IMR-90 (cell line): ENCODE data around the gene POMGNT1. TPM values are rescaled to one million over a fixed set of nuclear protein-coding genes. Genes with fewer than 3 reads are reported as not detected.

Experiments
- ATAC-seq: fragments of 200-7000 bp; cut with Tn5 transposase; 2 replicates; pipeline ENCODE4 v1.9.1; 2020; ENCODE audit warnings: low read depth, mild to moderate bottlenecking, moderate library complexity
- BruUV-seq: library from RNA; stranded (reverse); fragments of 400-500 nt; replicated peaks from 2 replicates; lab custom pipeline; 2021; lab: Mats Ljungman, UMichigan
- CTCF ChIA-PET: fragments of 300-600 bp; formaldehyde crosslinking; extraction: SDS; loops from one replicate; lab custom pipeline; 2021; ENCODE audit warnings: antibody characterized with exemption; lab: Yijun Ruan, JAX
- POLR2A ChIA-PET: fragments of 300-600 bp; sonication (Branson Sonifier 250); formaldehyde crosslinking; loops from one replicate; lab custom pipeline; 2022; ENCODE audit warnings: antibody characterized with exemption; ENCODE audit not compliant: unreplicated experiment; lab: Charles Lee
- DNase-seq: peaks from one replicate; pipeline ENCODE4 v3.0.0; 2013
- H2AFZ ChIP-seq: replicated peaks from 2 replicates; pipeline ENCODE3; 2013; ENCODE audit warnings: low read length, mild to moderate bottlenecking; ENCODE audit not compliant: poor library complexity
- H2AK5ac ChIP-seq: 2 replicates; pipeline ENCODE4 v1.6.1; 2013; ENCODE audit warnings: low read depth, low read length, inconsistent platforms
- H2AK9ac ChIP-seq: replicated peaks from 2 replicates; pipeline ENCODE3; 2013; ENCODE audit warnings: mild to moderate bottlenecking, low read depth, low read length, moderate library complexity; ENCODE audit not compliant: poor library complexity
- H2BK120ac ChIP-seq: 2 replicates; pipeline ENCODE4 v1.6.1; 2013; ENCODE audit warnings: low read depth, low read length, inconsistent platforms
- H2BK15ac ChIP-seq: 3 replicates; pipeline ENCODE4 v1.6.1; 2013; ENCODE audit warnings: low read depth, low read length, inconsistent platforms
- H2BK20ac ChIP-seq: 2 replicates; pipeline ENCODE4 v1.6.1; 2013; ENCODE audit warnings: low read depth, mild to moderate bottlenecking, inconsistent platforms, low read length, moderate library complexity
- H2BK5ac ChIP-seq: 2 replicates; pipeline ENCODE4 v1.6.1; 2013; ENCODE audit warnings: mild to moderate bottlenecking, low read depth, low read length, inconsistent platforms; ENCODE audit not compliant: poor library complexity, severe bottlenecking
- H3K14ac ChIP-seq: replicated peaks from 2 replicates; pipeline ENCODE4 v1.6.1; 2013; ENCODE audit warnings: low read depth, low read length, inconsistent platforms
- H3K18ac ChIP-seq: 2 replicates; pipeline ENCODE4 v1.6.1; 2013; ENCODE audit warnings: low read depth, low read length, control low read depth
- H3K23ac ChIP-seq: 2 replicates; pipeline ENCODE4 v1.6.1; 2013; ENCODE audit warnings: low read depth, low read length, inconsistent platforms
- H3K27ac ChIP-seq: 2 replicates; pipeline ENCODE4 v1.5.1; 2013; ENCODE audit warnings: mild to moderate bottlenecking, control low read depth, low read length; ENCODE audit not compliant: insufficient read depth
- H3K27me3 ChIP-seq: 2 replicates; pipeline ENCODE4 v1.6.1; 2013; ENCODE audit warnings: low read length; ENCODE audit not compliant: control insufficient read depth, insufficient read depth
- H3K36me3 ChIP-seq: 2 replicates; pipeline ENCODE4 v1.6.1; 2013; ENCODE audit warnings: low read length, mixed read lengths; ENCODE audit not compliant: control insufficient read depth, insufficient read depth
- H3K4ac ChIP-seq: 2 replicates; pipeline ENCODE4 v1.6.1; 2013; ENCODE audit warnings: low read depth, low read length, inconsistent platforms
- H3K4me1 ChIP-seq: 2 replicates; pipeline ENCODE4 v1.6.1; 2013; ENCODE audit warnings: low read length, mixed read lengths; ENCODE audit not compliant: control insufficient read depth, insufficient read depth
- H3K4me2 ChIP-seq: 2 replicates; pipeline ENCODE4 v1.6.1; 2013; ENCODE audit warnings: low read depth, mild to moderate bottlenecking, control low read depth, low read length, moderate library complexity
- H3K4me3 ChIP-seq: 2 replicates; pipeline ENCODE4 v1.5.1; 2013; ENCODE audit warnings: low read depth, mild to moderate bottlenecking, control low read depth, low read length, moderate library complexity; ENCODE audit not compliant: insufficient read depth
- H3K56ac ChIP-seq: 2 replicates; pipeline ENCODE4 v1.6.1; 2013; ENCODE audit warnings: low read length, inconsistent platforms; ENCODE audit not compliant: insufficient read depth; ENCODE audit errors: extremely low read depth
- H3K79me1 ChIP-seq, 2 experiments: 2 replicates each; pipeline ENCODE4 v1.6.1; 2013; ENCODE audit warnings: low read length in 2 of 2, inconsistent platforms in 1 of 2, low read depth in 1 of 2
- H3K9ac ChIP-seq: 2 replicates; pipeline ENCODE4 v1.6.1; 2013; ENCODE audit warnings: low read depth, low read length, control low read depth
- H3K9me1 ChIP-seq: 2 replicates; pipeline ENCODE4 v1.6.1; 2013; ENCODE audit warnings: low read length, inconsistent platforms; ENCODE audit not compliant: insufficient read depth
- H3K9me3 ChIP-seq: 2 replicates; pipeline ENCODE4 v1.6.1; 2013; ENCODE audit warnings: low read length; ENCODE audit not compliant: control insufficient read depth, insufficient read depth
- H4K20me1 ChIP-seq: 2 replicates; pipeline ENCODE4 v1.6.1; 2013; ENCODE audit warnings: low read length, inconsistent platforms; ENCODE audit not compliant: insufficient read depth
- H4K5ac ChIP-seq: 2 replicates; pipeline ENCODE4 v1.6.1; 2013; ENCODE audit warnings: mild to moderate bottlenecking, low read depth, low read length, control low read depth
- H4K8ac ChIP-seq, 2 experiments: 2 replicates each; pipeline ENCODE4 v1.6.1; 2013; ENCODE audit warnings: low read depth in 2 of 2, low read length in 2 of 2, control low read depth in 1 of 2, inconsistent platforms in 1 of 2
- H4K91ac ChIP-seq: 2 replicates; pipeline ENCODE4 v1.6.1; 2013; ENCODE audit warnings: low read depth, low read length, inconsistent platforms; ENCODE audit not compliant: insufficient read depth
- CEBPB ChIP-seq: IDR thresholded peaks from 2 replicates; pipeline ENCODE4 v1.6.1; 2012; ENCODE audit warnings: low read depth, low read length, improper control_type of control experiment
- FOS ChIP-seq: fragments of 150-350 bp; IDR thresholded peaks from 2 replicates; pipeline ENCODE4 v1.6.1; 2016; ENCODE audit warnings: low read depth, low read length
- NFE2L2 ChIP-seq: fragments of 150-350 bp; IDR thresholded peaks from 2 replicates; pipeline ENCODE4 v1.6.1; 2016; ENCODE audit warnings: low read depth, mild to moderate bottlenecking, low read length
- RAD21 ChIP-seq: IDR thresholded peaks from 2 replicates; pipeline ENCODE4 v1.6.1; 2012; ENCODE audit warnings: low read length, improper control_type of control experiment
- RFX5 ChIP-seq: IDR thresholded peaks from 2 replicates; pipeline ENCODE4 v1.8.0; 2012; ENCODE audit warnings: low read depth, mild to moderate bottlenecking, low read length, moderate library complexity
- SMC3 ChIP-seq: fragments of 150-350 bp; IDR thresholded peaks from 2 replicates; pipeline ENCODE4 v1.6.1; 2016; ENCODE audit warnings: low read depth, mild to moderate bottlenecking, antibody characterized with exemption, low read length, moderate library complexity
- WGBS, 2 experiments: methylation state at CpG; one replicate each; pipeline versions ENCODE4 v1.1.5 to v1.1.7; 2013; ENCODE audit warnings: missing lambda C conversion rate in 2 of 2; ENCODE audit not compliant: insufficient read length in 1 of 2; ENCODE audit errors: extremely low coverage in 2 of 2; 5-methylcytosine and 5-hydroxymethylcytosine counted together
- dilution Hi-C: fragments of 300-500 bp; cut with HindIII; formaldehyde crosslinking; loops from one replicate; pipeline ENCODE4 v1.14.3; 2018; ENCODE audit warnings: low sequenced_read_pairs; ENCODE audit not compliant: unreplicated experiment
- in situ Hi-C: fragments of 300-500 bp; cut with MboI; formaldehyde crosslinking; loops from 3 replicates; pipeline ENCODE4 v1.14.3; 2019; ENCODE audit warnings: low sequenced_read_pairs, inconsistent platforms, mixed read lengths
- intact Hi-C: fragments of 100-400 bp; cut with micrococcal nuclease; formaldehyde crosslinking; loops from 2 replicates; pipeline ENCODE4 v1.10.0; 2022
- microRNA-seq, 2 experiments: library from miRNA; stranded (forward) in 1 of 2; unstranded in 1 of 2; fragments of 10-50 nt in 1 of 2; fragments of <30 nt in 1 of 2; gene quantifications in 1 of 2; microRNA quantifications in 1 of 2; one replicate each; pipeline versions ENCODE3 to v1.1.0; 2013 to 2020; ENCODE audit not compliant: insufficient read depth in 1 of 2, insufficient read length in 1 of 2, unreplicated experiment in 1 of 2
- polyA plus RNA-seq, 3 experiments: library from polyadenylated mRNA; depleted of rRNA; stranded (reverse); fragments of >200 nt; gene quantifications; 2 replicates each; pipeline ENCODE4 v1.2.3, GENCODE V29; 2012; ENCODE audit warnings: low replicate concordance in 1 of 3
- small RNA-seq, 5 experiments: library from RNA; depleted of rRNA; stranded (forward); fragments of <200 nt; gene quantifications; one replicate each; pipeline ENCODE3, GENCODE V24; 2012
- total RNA-seq: library from RNA; depleted of rRNA; stranded (reverse); fragments of >200 nt; gene quantifications from 2 replicates; pipeline ENCODE4 v1.2.3, GENCODE V29; 2012; rRNA removed

POMGNT1 gene
- total and polyA plus RNA-seq, 2 of the 4 experiments (the other 2 are of a cell fraction) = 54.8 to 65.3 TPM

- in situ Hi-C loops = no loop called here
- BruUV-seq = no TSS peak
Measured at GRCh38 chr1:46148318-46148717, 49.9 kb downstream of the POMGNT1 start.

More at GRCh38 chr1:46148318-46148717, 49.9 kb downstream of the POMGNT1 start:
- CTCF ChIA-PET = no interaction called here
- no peak overlapping the region for H3K4me2 ChIP-seq
- no peak overlapping the region for H2AK5ac ChIP-seq
- H3K18ac ChIP-seq = no peak overlapping the region
- H3K27me3 ChIP-seq = peaks cover 2% of the 10 kb centered on the region
- no peaks in the 10 kb centered on the region; the same call in 1 of the 2 replicates for H3K4me1 ChIP-seq
- POLR2A ChIA-PET = no interaction called here
- dilution Hi-C loops = no loop called here
- no peaks in the 10 kb centered on the region for H3K9me3 ChIP-seq
- no peak overlapping the region for H2BK5ac ChIP-seq
- H3K4ac ChIP-seq = no peak overlapping the region
- H2BK15ac ChIP-seq = no peak overlapping the region
- no peak overlapping the region for H3K56ac ChIP-seq
- DNase-seq = no peak
- H3K14ac ChIP-seq = no peak overlapping the region
- no peaks in the 10 kb centered on the region for H3K79me1 ChIP-seq
- intact Hi-C loops = no loop called here
- no peak overlapping the region for H4K5ac ChIP-seq
- no peaks in the 10 kb centered on the region for H4K20me1 ChIP-seq
- ATAC-seq = no peak
- H4K91ac ChIP-seq = no peak overlapping the region
- no CpG with 5 or more reads among the region's 2 CpGs for WGBS, 2 experiments
- H3K9me1 ChIP-seq = no peaks in the 10 kb centered on the region
- no peak overlapping the region for H3K9ac ChIP-seq
- H2AK9ac ChIP-seq = no peak overlapping the region
- H2AFZ ChIP-seq = no peak overlapping the region
- H3K23ac ChIP-seq = no peak overlapping the region
- no peak overlapping the region for H4K8ac ChIP-seq
- no peak overlapping the region for H2BK20ac ChIP-seq
- H3K4me3 ChIP-seq = no peak overlapping the region
- TF ChIP-seq FOS (no peak), NFE2L2 (no peak), RAD21 (no peak), SMC3 (no peak), RFX5 (no peak), CEBPB (no peak)
- H3K36me3 ChIP-seq = no peaks in the 10 kb centered on the region
- H3K27ac ChIP-seq = no peak overlapping the region
- H2BK120ac ChIP-seq = no peak overlapping the region

Small RNAs within 50 kb of the gene (microRNA-seq; reads per million reads assigned to microRNA genes)
- gene AL672043.1 (ENCODE audit: insufficient read depth, insufficient read length) = not detected

Small RNAs within 50 kb of the gene (small RNA-seq; reads per million reads assigned to genes)
- gene AL672043.1 = 0 reads per million in 5 experiments

Other genes with a start within 250 kb of the POMGNT1 start
- 9.9 and 14.7 TPM in 2 replicates for gene PIK3R3, start 65.8 kb downstream of the POMGNT1 start, total RNA-seq
- gene PIK3R3, start 65.8 kb downstream of the POMGNT1 start, polyA plus RNA-seq (2012; rRNA removed) = 4.3 and 5.3 TPM in 2 replicates
- 0.18 TPM in 1 of 2 replicates, not detected in the other for gene TSPAN1, start 23.3 kb downstream of the POMGNT1 start, total RNA-seq
- gene TSPAN1, start 23.3 kb downstream of the POMGNT1 start, polyA plus RNA-seq (2012; rRNA removed) = 0.82 and 0.89 TPM in 2 replicates
- gene P3R3URF, start 21.9 kb downstream of the POMGNT1 start, total RNA-seq = not detected in 2 replicates
- gene P3R3URF, start 21.9 kb downstream of the POMGNT1 start, polyA plus RNA-seq (2012; rRNA removed) = not detected in 2 replicates
- 2.5 TPM in 2 replicates for gene LURAP1, start 4.9 kb upstream of the POMGNT1 start, total RNA-seq
- gene LURAP1, start 4.9 kb upstream of the POMGNT1 start, polyA plus RNA-seq (2012; rRNA removed) = 2.5 and 2.9 TPM in 2 replicates
- gene RAD54L, start 49.3 kb upstream of the POMGNT1 start, total RNA-seq = 4.7 and 4.8 TPM in 2 replicates
- 10.6 and 10.7 TPM in 2 replicates for gene RAD54L, start 49.3 kb upstream of the POMGNT1 start, polyA plus RNA-seq (2012; rRNA removed)
- gene LRRC41, start 105.2 kb upstream of the POMGNT1 start, total RNA-seq = 62.5 and 67.6 TPM in 2 replicates
- 81.1 and 83.2 TPM in 2 replicates for gene LRRC41, start 105.2 kb upstream of the POMGNT1 start, polyA plus RNA-seq (2012; rRNA removed)
- gene UQCRH, start 105.3 kb upstream of the POMGNT1 start, total RNA-seq = 347 and 738 TPM in 2 replicates
- gene UQCRH, start 105.3 kb upstream of the POMGNT1 start, polyA plus RNA-seq (2012; rRNA removed) = 535 and 736 TPM in 2 replicates
- gene NSUN4, start 142.4 kb upstream of the POMGNT1 start, total RNA-seq = 10.9 and 11.9 TPM in 2 replicates
- gene NSUN4, start 142.4 kb upstream of the POMGNT1 start, polyA plus RNA-seq (2012; rRNA removed) = 11.6 and 13.0 TPM in 2 replicates
- under 0.01 TPM in 1 of 2 replicates, not detected in the other for gene FAAH, start 195.9 kb upstream of the POMGNT1 start, total RNA-seq
- gene FAAH, start 195.9 kb upstream of the POMGNT1 start, polyA plus RNA-seq (2012; rRNA removed) = 0.19 and 0.29 TPM in 2 replicates